ACC112 (cell line): ENCODE results near the gene NOS3.

ENCODE experiments used
- H2AFZ ChIP-seq: fragments of 200-600 bp; sonication (generic); one replicate; pipeline ENCODE4 v1.6.0; 2017; ENCODE audit warnings: antibody characterized with exemption, low read length; ENCODE audit not compliant: unreplicated experiment
- H3K27ac ChIP-seq: fragments of 200-600 bp; sonication (generic); 2 replicates; pipeline ENCODE4 v1.5.1; 2014; ENCODE audit warnings: low read depth, mild to moderate bottlenecking, antibody characterized with exemption, low read length, moderate library complexity
- H3K27me3 ChIP-seq: fragments of 200-600 bp; sonication (generic); 2 replicates; pipeline ENCODE4 v1.6.1; 2014; ENCODE audit warnings: mild to moderate bottlenecking, antibody characterized with exemption, low read length, moderate library complexity, mixed read lengths; ENCODE audit not compliant: insufficient read depth
- H3K36me3 ChIP-seq: fragments of 200-600 bp; sonication (generic); 2 replicates; pipeline ENCODE4 v1.6.1; 2016; ENCODE audit warnings: mild to moderate bottlenecking, antibody characterized with exemption, low read length, moderate library complexity, mixed read lengths; ENCODE audit not compliant: insufficient read depth
- H3K4me1 ChIP-seq: fragments of 200-600 bp; sonication (generic); one replicate; pipeline ENCODE4 v1.6.1; 2016; ENCODE audit warnings: low read length, mixed read lengths; ENCODE audit not compliant: insufficient read depth, unreplicated experiment, control insufficient read depth
- H3K4me3 ChIP-seq: fragments of 200-600 bp; sonication (generic); 2 replicates; pipeline ENCODE4 v1.5.1; 2014; ENCODE audit warnings: mild to moderate bottlenecking, low read depth, low read length
- H3K79me2 ChIP-seq: fragments of 200-600 bp; sonication (generic); one replicate; pipeline ENCODE4 v1.6.0; 2016; ENCODE audit warnings: low read length; ENCODE audit not compliant: control insufficient read depth, unreplicated experiment, insufficient read depth

Gene NOS3

DNA sequence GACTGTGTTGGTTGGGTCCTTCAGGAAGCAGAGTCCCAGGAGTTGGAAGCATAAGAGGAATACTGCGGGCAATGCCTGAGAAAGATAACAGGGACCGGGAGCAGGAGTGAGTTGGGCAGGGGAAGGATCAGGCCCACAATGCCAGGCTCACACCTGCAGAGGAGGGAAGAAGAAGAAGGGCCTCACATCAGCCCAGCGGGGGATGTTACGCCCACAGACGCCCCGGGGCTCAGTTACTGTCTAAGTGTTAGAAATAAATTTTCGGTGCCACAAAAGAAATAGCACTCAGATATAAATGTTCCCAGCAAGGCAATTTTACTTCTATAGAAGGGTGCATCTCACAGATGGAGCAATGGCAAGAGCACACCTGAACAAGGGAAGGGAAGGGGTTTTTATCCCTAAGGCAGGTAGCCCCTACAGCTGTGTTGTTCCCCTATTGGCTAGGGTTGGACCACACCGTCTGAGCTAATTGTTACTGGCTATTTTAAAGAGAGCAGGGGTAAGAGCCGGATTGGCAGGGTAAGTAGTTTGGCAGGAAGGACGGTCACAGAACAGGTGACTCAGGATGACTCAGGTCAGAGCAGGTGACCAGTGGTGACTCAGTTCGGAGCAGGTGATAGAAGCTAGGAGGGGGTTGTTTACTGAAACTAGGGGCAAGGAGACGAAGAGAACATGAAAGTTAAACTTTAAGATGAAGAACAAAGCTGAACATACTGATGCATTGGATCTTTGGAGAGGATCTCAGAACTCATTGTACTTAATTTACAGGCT, at the start of gene NOS3:
NOS3 (plus strand) TSS at position 602 of the 771 bp plus-strand sequence. CDS start 2,787 bp downstream, outside the sequence.
- Histone ChIP-seq H3K4me1 (peaks cover 4% of the 10 kb centered on the region), H3K79me2 (no peaks in the 10 kb centered on the region), H2AFZ (no peak within 1 kb of the TSS), H3K27ac (no peak within 1 kb of the TSS), H3K36me3 (no peaks in the 10 kb centered on the region), H3K4me3 (no peak within 1 kb of the TSS), H3K27me3 (peaks cover 19% of the 10 kb centered on the region)

DNA sequence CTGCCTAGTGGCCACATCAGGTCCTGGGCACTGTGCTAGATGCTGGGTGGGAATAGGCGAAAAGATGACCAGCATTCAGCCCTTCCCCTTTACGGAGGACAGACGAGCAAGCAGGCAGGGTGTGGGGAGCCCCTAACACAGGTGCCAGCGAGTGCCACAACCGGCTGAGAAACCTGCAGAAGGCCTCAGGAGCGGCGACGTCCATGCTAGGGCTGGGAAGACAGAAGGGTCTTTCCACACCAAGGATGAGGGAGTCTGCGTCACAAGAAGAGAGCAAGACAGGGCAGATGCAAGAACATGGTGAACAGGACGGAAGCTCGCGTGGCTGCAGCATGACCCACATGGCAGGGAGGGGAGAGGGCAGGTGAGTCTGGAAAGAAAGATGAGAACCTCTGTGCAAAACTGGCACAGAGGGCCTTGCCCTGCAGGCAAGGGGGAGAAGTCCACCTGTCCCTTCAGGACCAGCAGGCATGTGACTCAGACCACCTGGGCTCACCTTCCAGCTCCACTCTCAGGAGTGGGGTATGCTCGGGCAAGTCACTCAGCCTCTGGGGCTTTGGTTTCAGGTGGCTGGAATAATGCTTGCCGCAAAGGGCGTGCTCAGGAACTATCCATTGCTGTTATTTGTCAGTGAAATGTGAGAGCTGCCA, 49.3 kb upstream of the NOS3 start:
- Histone ChIP-seq H3K4me3 (no peak overlapping the region), H3K36me3 (no peaks in the 10 kb centered on the region), H3K27me3 (peaks cover 5% of the 10 kb centered on the region), H3K79me2 (no peaks in the 10 kb centered on the region), H2AFZ (no peak overlapping the region), H3K4me1 (no peaks in the 10 kb centered on the region), H3K27ac (no peak overlapping the region)

DNA sequence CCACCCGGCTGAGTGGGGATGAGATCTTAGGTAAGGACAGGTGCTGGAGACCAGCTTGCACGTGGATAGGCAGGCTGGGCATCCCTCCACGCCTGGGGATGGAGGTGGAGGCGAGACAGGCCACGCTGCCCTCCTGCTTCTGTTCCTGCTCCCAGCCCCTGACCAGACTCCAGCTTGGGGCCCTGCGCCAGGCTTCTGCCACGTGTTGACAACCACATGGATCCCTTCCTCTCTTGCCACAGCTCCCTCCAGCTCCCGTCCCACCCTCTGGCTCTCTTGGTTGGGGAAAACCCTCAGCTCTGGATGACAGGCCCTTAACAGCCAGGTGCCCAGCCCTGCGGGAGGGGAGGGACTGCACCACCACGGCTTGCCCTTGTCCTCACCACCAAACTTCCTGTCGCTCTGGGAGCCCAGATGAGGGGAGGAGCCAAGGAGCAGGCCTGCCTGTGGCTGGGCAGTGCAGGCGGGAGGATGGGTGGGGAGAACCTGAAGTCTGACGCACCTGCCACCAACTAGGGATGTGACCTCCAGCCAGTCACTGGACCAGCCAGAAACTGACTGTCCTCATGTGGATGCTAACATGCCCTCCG, 48.7 kb upstream of the NOS3 start:
- H3K27me3 ChIP-seq: peaks cover 5% of the 10 kb centered on the region
- no peaks in the 10 kb centered on the region for H3K4me1 ChIP-seq
- no peaks in the 10 kb centered on the region for H3K36me3 ChIP-seq
- H3K79me2 ChIP-seq: no peaks in the 10 kb centered on the region
- no peak overlapping the region for H3K27ac ChIP-seq
- no peak overlapping the region for H3K4me3 ChIP-seq
- H2AFZ ChIP-seq: no peak overlapping the region

- Histone ChIP-seq H3K4me3 (no peak overlapping the region), H2AFZ (no peak overlapping the region)
Observed at GRCh38 chr7:150942591-150943452, 48.0 kb upstream of the NOS3 start.

DNA sequence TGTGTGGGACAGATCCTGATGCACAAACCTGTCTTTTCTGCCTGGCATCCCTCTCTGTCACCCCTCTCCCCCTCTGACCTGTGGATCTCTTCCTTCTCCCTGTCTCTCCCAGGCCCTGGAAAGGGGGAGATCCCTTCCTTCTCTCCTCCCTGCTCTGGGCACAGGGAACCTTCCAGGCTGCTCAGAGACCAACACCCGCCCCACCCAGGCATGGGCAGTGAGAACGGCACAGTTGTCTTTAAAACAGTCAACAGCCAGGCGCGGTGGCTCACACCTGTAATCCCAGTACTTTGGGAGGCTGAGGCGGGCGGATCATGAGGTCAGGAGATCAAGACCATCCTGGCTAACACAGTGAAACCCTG, 47.4 kb upstream of the NOS3 start:
- Histone ChIP-seq H3K27ac (no peak overlapping the region), H3K27me3 (peaks cover 16% of the 10 kb centered on the region), H3K4me1 (no peaks in the 10 kb centered on the region), H2AFZ (no peak overlapping the region), H3K4me3 (no peak overlapping the region), H3K79me2 (no peaks in the 10 kb centered on the region), H3K36me3 (no peaks in the 10 kb centered on the region)

More at GRCh38 chr7:150942591-150943452, 48.0 kb upstream of the NOS3 start:
- H3K27ac ChIP-seq: no peak overlapping the region
- H3K27me3 ChIP-seq: peaks cover 13% of the 10 kb centered on the region
- no peaks in the 10 kb centered on the region for H3K79me2 ChIP-seq
- H3K4me1 ChIP-seq: no peaks in the 10 kb centered on the region
- no peaks in the 10 kb centered on the region for H3K36me3 ChIP-seq

DNA sequence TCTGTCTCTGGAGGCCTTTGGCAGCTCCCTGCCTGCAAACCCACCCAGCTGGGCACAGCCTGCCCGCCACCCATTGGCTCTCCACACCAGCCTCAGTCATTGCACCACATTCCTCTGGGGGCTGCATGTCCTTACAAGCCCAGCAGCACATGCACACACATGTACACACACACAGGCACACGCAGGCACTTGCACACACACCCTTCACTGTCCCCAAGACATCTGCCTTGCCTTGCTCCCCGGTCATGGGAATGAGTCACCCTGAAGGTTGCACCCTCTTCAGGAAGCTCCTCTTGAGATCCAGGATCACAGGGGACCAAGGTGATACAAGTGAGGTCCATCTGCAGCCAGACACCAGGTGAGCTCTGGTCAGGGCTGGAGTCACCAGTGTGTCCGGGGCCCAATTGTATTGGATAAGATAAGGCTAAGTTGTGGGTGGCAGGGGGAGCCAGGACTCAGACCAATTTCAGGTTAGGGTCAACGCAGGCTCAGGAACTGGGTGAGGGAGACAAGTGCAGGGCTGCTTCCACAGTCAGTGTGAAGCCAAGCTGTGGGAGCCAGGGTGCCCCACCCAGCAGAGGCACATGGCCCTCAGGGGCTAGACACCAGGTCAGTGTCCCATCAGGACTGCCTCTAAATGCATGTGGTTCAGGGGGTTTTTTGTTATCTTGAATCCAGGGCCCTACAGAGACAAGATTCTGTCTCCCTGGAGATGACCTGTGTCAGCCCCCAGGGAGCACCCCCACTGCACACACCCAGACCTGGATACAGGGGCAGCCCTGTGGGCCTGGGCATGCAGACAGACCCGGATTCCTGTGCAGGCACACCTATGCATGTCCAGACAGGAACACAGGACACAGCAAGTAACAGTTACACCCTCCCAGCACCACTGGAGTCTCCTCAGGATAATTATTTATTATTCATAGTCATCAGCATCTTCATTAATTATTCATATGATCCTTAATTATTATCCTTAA, 46.5 kb upstream of the NOS3 start:
- Histone ChIP-seq H3K4me3 (no peak overlapping the region), H2AFZ (no peak overlapping the region), H3K27me3 (peaks cover 16% of the 10 kb centered on the region), H3K27ac (no peak overlapping the region), H3K79me2 (no peaks in the 10 kb centered on the region), H3K4me1 (no peaks in the 10 kb centered on the region), H3K36me3 (no peaks in the 10 kb centered on the region)

DNA sequence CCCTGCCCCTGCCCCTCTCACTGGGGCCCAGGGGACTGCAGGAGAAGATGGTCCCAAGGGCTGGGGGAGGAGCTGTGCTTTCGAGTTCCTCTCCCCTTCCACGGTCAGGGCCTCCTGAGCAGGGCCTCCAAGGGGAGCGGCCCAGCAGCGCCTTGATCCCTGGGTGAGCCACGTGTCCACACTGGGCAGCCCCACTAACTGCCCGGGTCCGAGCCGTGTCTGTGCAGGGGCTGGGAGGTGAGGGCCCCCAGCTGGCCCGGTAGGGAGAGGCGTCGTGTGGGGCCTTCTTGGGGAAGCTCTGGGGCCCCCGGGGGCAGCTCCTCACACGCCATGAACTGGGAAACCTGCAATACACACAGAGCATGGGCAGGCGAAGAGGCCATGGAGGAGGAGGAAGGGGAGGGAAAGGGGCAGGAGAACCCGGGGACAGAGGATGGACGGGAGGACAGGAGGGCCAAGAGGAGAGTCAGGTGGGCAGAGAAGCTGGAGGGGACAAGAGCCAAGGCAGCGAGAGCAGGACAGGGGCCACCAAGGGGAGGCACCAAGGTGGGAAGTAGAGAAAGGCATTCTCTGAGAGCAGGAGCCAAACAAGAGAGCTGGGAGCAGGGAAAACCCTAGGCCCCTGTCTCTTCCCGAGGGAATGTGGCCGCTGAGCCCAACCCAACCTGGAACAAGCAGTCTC, 45.5 kb upstream of the NOS3 start:
- no peak overlapping the region for H2AFZ ChIP-seq
- no peaks in the 10 kb centered on the region for H3K36me3 ChIP-seq
- H3K4me1 ChIP-seq: no peaks in the 10 kb centered on the region
- peaks cover 16% of the 10 kb centered on the region for H3K27me3 ChIP-seq
- no peak overlapping the region for H3K27ac ChIP-seq
- no peak overlapping the region for H3K4me3 ChIP-seq
- no peaks in the 10 kb centered on the region for H3K79me2 ChIP-seq

DNA sequence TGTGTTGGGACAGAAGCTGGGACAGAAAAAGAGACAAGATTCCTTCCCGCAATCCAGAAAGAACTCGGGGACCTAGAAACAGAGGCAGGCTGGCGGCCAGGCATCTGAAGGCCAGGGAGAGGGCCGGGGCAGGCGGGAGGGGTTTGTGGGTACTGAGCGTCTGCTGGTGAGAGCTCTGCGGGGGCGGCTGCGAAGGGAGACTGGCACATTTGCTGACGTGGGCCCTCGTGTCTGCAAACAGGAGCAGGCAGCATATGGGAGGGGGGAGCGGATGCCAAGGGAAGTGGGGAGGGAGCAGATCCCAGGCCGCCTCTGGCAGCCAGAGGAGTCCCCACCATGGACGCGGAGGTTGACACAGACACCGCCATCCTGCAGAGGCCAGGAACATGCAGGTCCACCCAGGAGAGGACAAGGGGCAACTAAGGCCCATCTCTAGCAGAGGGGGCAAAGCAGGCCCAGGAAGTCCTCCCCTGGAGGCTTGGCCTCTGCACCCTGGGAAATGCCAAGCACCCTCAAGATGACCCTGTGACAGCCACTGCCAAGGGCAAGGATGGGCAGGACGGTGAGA, 44.9 kb upstream of the NOS3 start:
- Histone ChIP-seq H3K27ac (no peak overlapping the region), H3K27me3 (peaks cover 12% of the 10 kb centered on the region), H2AFZ (no peak overlapping the region), H3K4me1 (no peaks in the 10 kb centered on the region), H3K36me3 (no peaks in the 10 kb centered on the region), H3K79me2 (no peaks in the 10 kb centered on the region), H3K4me3 (no peak overlapping the region)
